ENCODE measurements around the gene RASL11A. TPM values are rescaled to one million over a fixed set of nuclear protein-coding genes. Genes with fewer than 3 reads are reported as not detected.
A peak's percentile ranks its signal among the peaks of the same experiment; 100 is the strongest.
"Not testable (repeated sequence)": the region's sequence is repeated elsewhere in the genome, so short reads cannot be mapped to it uniquely, and the experiment has no call there.

Gene RASL11A
- 10 to 100 TPM; 39.7 to 46.4 TPM for total RNA-seq
- long read RNA-seq, donor 1, partial matches to known transcripts, result 0 of 1 reads
- long read RNA-seq, donor 1, other reads (novel, unspliced or antisense), result 1 of 1 reads
- long read RNA-seq, donor 2, partial matches to known transcripts, result 2 of 7 reads
- long read RNA-seq, donor 2, other reads (novel, unspliced or antisense), result 0 of 7 reads

GRCh38 chr13:27270594-27271520 lies at the start of gene RASL11A:
Gene RASL11A, plus strand, starts transcription at chr13:27270830. Its CDS starts 115 bp downstream, at chr13:27270945.
- intact Hi-C loops (cut with DNase I), result loop anchor here (5.0 to 10.0 kb wide), 3 partner anchors 84 to 286 kb away; partner anchors contain the start of gene USP12 (in 1 of the 2)
- DNase-seq (ENCODE audit: low spot score), result peak; percentile 95

GRCh38 chr13:27222100-27222499 lies 48.5 kb upstream of the RASL11A start:
- DNase-seq (ENCODE audit: low spot score); intact Hi-C loops (cut with DNase I): not testable (repeated sequence)

- DNase-seq (ENCODE audit: low spot score), result no peak
- intact Hi-C loops (cut with DNase I), result no loop called here
Measured at GRCh38 chr13:27226991-27227390, 43.6 kb upstream of the RASL11A start.

GRCh38 chr13:27228131-27228530 lies 42.5 kb upstream of the RASL11A start:
- intact Hi-C loops (cut with DNase I), result no loop called here
- no peak for DNase-seq (ENCODE audit: low spot score)

GRCh38 chr13:27229642-27230041 lies 41.0 kb upstream of the RASL11A start:
- DNase-seq (ENCODE audit: low spot score), result no peak

GRCh38 chr13:27233964-27234363 lies 36.7 kb upstream of the RASL11A start:
- intact Hi-C loops (cut with DNase I), result no loop called here
- no peak for DNase-seq (ENCODE audit: low spot score)

More at GRCh38 chr13:27229642-27230041, 41.0 kb upstream of the RASL11A start:
- intact Hi-C loops (cut with DNase I), result no loop called here

- intact Hi-C loops (cut with DNase I), result no loop called here
- no peak for DNase-seq (ENCODE audit: low spot score)
Measured at GRCh38 chr13:27236478-27236877, 34.2 kb upstream of the RASL11A start.

GRCh38 chr13:27242702-27243101 lies 27.9 kb upstream of the RASL11A start:
- intact Hi-C loops (cut with DNase I), result no loop called here
- DNase-seq (ENCODE audit: low spot score), result no peak

GRCh38 chr13:27245610-27246009 lies 25.0 kb upstream of the RASL11A start:
- no peak for DNase-seq (ENCODE audit: low spot score)
- intact Hi-C loops (cut with DNase I), result no loop called here

- intact Hi-C loops (cut with DNase I), result no loop called here
- no peak for DNase-seq (ENCODE audit: low spot score)
Measured at GRCh38 chr13:27250833-27251165, 19.8 kb upstream of the RASL11A start.

- peak; percentile 99 for DNase-seq (ENCODE audit: low spot score)
- intact Hi-C loops (cut with DNase I), result no loop called here
Measured at GRCh38 chr13:27251166-27252091, 19.2 kb upstream of the RASL11A start, which contains the start of gene RPL21. Gene RPL21, plus strand, starts transcription at chr13:27251558. Its CDS starts 2,219 bp downstream, at chr13:27253777.

- intact Hi-C loops (cut with DNase I), result no loop called here
- DNase-seq (ENCODE audit: low spot score), result no peak
Measured at GRCh38 chr13:27252467-27252866, 18.2 kb upstream of the RASL11A start.

- intact Hi-C loops (cut with DNase I), result no loop called here
- DNase-seq (ENCODE audit: low spot score), result no peak
Measured at GRCh38 chr13:27257233-27257568, 13.4 kb upstream of the RASL11A start.

GRCh38 chr13:27257648-27258253 lies 12.9 kb upstream of the RASL11A start:
- DNase-seq (ENCODE audit: low spot score), result no peak
- intact Hi-C loops (cut with DNase I), result no loop called here

GRCh38 chr13:27258637-27259386 lies 11.8 kb upstream of the RASL11A start:
- DNase-seq (ENCODE audit: low spot score), result no peak
- intact Hi-C loops (cut with DNase I), result no loop called here

GRCh38 chr13:27259831-27260230 lies 10.8 kb upstream of the RASL11A start:
- intact Hi-C loops (cut with DNase I), result no loop called here
- DNase-seq (ENCODE audit: low spot score), result no peak

- no peak for DNase-seq (ENCODE audit: low spot score)
- intact Hi-C loops (cut with DNase I), result no loop called here
Measured at GRCh38 chr13:27261396-27261795, 9.2 kb upstream of the RASL11A start.

GRCh38 chr13:27263438-27263837 lies 7.2 kb upstream of the RASL11A start:
- no peak for DNase-seq (ENCODE audit: low spot score)
- intact Hi-C loops (cut with DNase I), result no loop called here

- intact Hi-C loops (cut with DNase I), result no loop called here
- no peak for DNase-seq (ENCODE audit: low spot score)
Measured at GRCh38 chr13:27264181-27264580, 6.4 kb upstream of the RASL11A start.
